SK-N-SH treated with all-trans-retinoic acid at 6 μM for 48 hours (cell line): ENCODE results near the gene FLVCR1.
"Not testable (repeated sequence)": the region's sequence is repeated elsewhere in the genome, so short reads cannot be mapped to it uniquely, and the experiment has no call there.

Experiments used
- ATAC-seq: fragments of 200-7000 bp; cut with Tn5 transposase; 3 replicates; pipeline ENCODE4 v1.9.1; 2020; ENCODE audit warnings: mild to moderate bottlenecking, moderate library complexity
- ARNTL ChIP-seq: fragments of 450-650 bp; formaldehyde crosslinking; IDR thresholded peaks from 2 replicates; pipeline ENCODE4 v1.5.0; 2020; ENCODE audit warnings: low read depth, mild to moderate bottlenecking, moderate library complexity, borderline replicate concordance
- BACH2 ChIP-seq: fragments of 250-450 bp; sonication (Bioruptor Pico); IDR thresholded peaks from 2 replicates; pipeline ENCODE4 v1.9.0; 2021; ENCODE audit warnings: mild to moderate bottlenecking, borderline replicate concordance
- CREB5 ChIP-seq: fragments of 250-450 bp; sonication (Bioruptor Pico); IDR thresholded peaks from 2 replicates; pipeline ENCODE4 v1.5.1; 2020; ENCODE audit warnings: low read depth, mild to moderate bottlenecking, moderate library complexity
- CSDC2 ChIP-seq: fragments of 250-450 bp; sonication (Bioruptor Pico); IDR thresholded peaks from 2 replicates; pipeline ENCODE4 v1.5.0; 2020; ENCODE audit warnings: mild to moderate bottlenecking, moderate library complexity
- CSRNP3 ChIP-seq: fragments of 250-450 bp; sonication (Bioruptor Pico); IDR thresholded peaks from 2 replicates; pipeline ENCODE4 v1.5.1; 2021; ENCODE audit warnings: mild to moderate bottlenecking, moderate library complexity
- ESRRG ChIP-seq: fragments of 250-450 bp; sonication (Bioruptor Pico); IDR thresholded peaks from 2 replicates; pipeline ENCODE4 v1.6.1; 2021; ENCODE audit warnings: mild to moderate bottlenecking
- GLIS3 ChIP-seq: fragments of 250-450 bp; sonication (Bioruptor Pico); IDR thresholded peaks from 2 replicates; pipeline ENCODE4 v1.5.0; 2020; ENCODE audit warnings: mild to moderate bottlenecking, moderate library complexity
- ISL1 ChIP-seq: fragments of 250-450 bp; sonication (Bioruptor Pico); IDR thresholded peaks from 2 replicates; pipeline ENCODE4 v2.1.2; 2022; ENCODE audit warnings: mild to moderate bottlenecking, moderate library complexity
- OSR1 ChIP-seq: fragments of 250-450 bp; sonication (Bioruptor Pico); IDR thresholded peaks from 2 replicates; pipeline ENCODE4 v1.8.0; 2022; ENCODE audit warnings: moderate library complexity, mild to moderate bottlenecking, inconsistent platforms
- PATZ1 ChIP-seq: fragments of 250-450 bp; sonication (Bioruptor Pico); IDR thresholded peaks from 2 replicates; pipeline ENCODE4 v1.8.0; 2020; ENCODE audit warnings: mild to moderate bottlenecking, moderate library complexity, borderline replicate concordance
- POU6F1 ChIP-seq: fragments of 250-450 bp; sonication (Bioruptor Pico); IDR thresholded peaks from 2 replicates; pipeline ENCODE4 v1.8.0; 2021; ENCODE audit warnings: low read depth, mild to moderate bottlenecking, moderate library complexity, borderline replicate concordance
- SNAI2 ChIP-seq: fragments of 250-450 bp; sonication (Bioruptor Pico); IDR thresholded peaks from 2 replicates; pipeline ENCODE4 v1.5.0; 2020; ENCODE audit warnings: mild to moderate bottlenecking, moderate library complexity
- TCF4 ChIP-seq: fragments of 250-450 bp; sonication (Bioruptor Pico); IDR thresholded peaks from 2 replicates; pipeline ENCODE4 v1.8.0; 2021; ENCODE audit warnings: mild to moderate bottlenecking, moderate library complexity, borderline replicate concordance
- TOX ChIP-seq: fragments of 250-450 bp; sonication (Bioruptor Pico); IDR thresholded peaks from 2 replicates; pipeline ENCODE4 v1.8.0; 2021; ENCODE audit warnings: mild to moderate bottlenecking, moderate library complexity, borderline replicate concordance
- ZC3H10 ChIP-seq: fragments of 250-450 bp; sonication (Bioruptor Pico); IDR thresholded peaks from 2 replicates; pipeline ENCODE4 v1.5.1; 2021; ENCODE audit warnings: mild to moderate bottlenecking, moderate library complexity
- ZFP3 ChIP-seq: fragments of 250-450 bp; sonication (Bioruptor Pico); IDR thresholded peaks from 2 replicates; pipeline ENCODE4 v1.5.0; 2020; ENCODE audit warnings: mild to moderate bottlenecking, moderate library complexity
- ZFP30 ChIP-seq: fragments of 450-650 bp; formaldehyde crosslinking; IDR thresholded peaks from 2 replicates; pipeline ENCODE4 v1.5.0; 2022; ENCODE audit warnings: mild to moderate bottlenecking, moderate library complexity
- ZNF565 ChIP-seq: fragments of 450-650 bp; formaldehyde crosslinking; conservative IDR thresholded peaks from 2 replicates; pipeline ENCODE4 v1.5.0; 2020; ENCODE audit warnings: low read depth, mild to moderate bottlenecking, moderate library complexity
- ZNF8 ChIP-seq: fragments of 450-650 bp; formaldehyde crosslinking; IDR thresholded peaks from 2 replicates; pipeline ENCODE4 v1.5.0; 2020; ENCODE audit warnings: mild to moderate bottlenecking, moderate library complexity

The FLVCR1 gene

GRCh38 chr1:212909652-212910063, 51.6 kb downstream of the FLVCR1 start (continued):
- no peak for TF ChIP-seq CREB5 (CRISPR knock-in tag)
- TF ChIP-seq CSDC2 = no peak
- TF ChIP-seq ESRRG (CRISPR knock-in tag) = no peak
- no peak for TF ChIP-seq ZNF8
- TF ChIP-seq ZFP30 (CRISPR knock-in tag) = no peak
- no peak for TF ChIP-seq ISL1
- TF ChIP-seq ZC3H10 = no peak

- ATAC-seq = not testable (repeated sequence)
Observed at GRCh38 chr1:212910213-212910612, 52.1 kb downstream of the FLVCR1 start.

GRCh38 chr1:212913638-212914037, 55.6 kb downstream of the FLVCR1 start:
- not testable (repeated sequence) for ATAC-seq

- not testable (repeated sequence) for ATAC-seq
Observed at GRCh38 chr1:212914110-212914509, 56.0 kb downstream of the FLVCR1 start.

GRCh38 chr1:212914789-212915188, 56.7 kb downstream of the FLVCR1 start:
- no peak for TF ChIP-seq ZNF565 (CRISPR knock-in tag)
- no peak for TF ChIP-seq ZFP30 (CRISPR knock-in tag)
- TF ChIP-seq ZFP3 (CRISPR knock-in tag) = no peak
- peak; percentile 24; the same call in 2 of the 3 replicates for ATAC-seq

GRCh38 chr1:212915245-212916091, 57.4 kb downstream of the FLVCR1 start:
- TF ChIP-seq ZNF565 (CRISPR knock-in tag) (no peak), SNAI2 (CRISPR knock-in tag) (no peak), OSR1 (CRISPR knock-in tag) (no peak), ZNF8 (no peak), ZFP30 (CRISPR knock-in tag) (no peak), ZC3H10 (no peak)
- ATAC-seq = peak; percentile 81

- ATAC-seq = peak; percentile 23; the same call in 1 of the 3 replicates
- TF ChIP-seq CSRNP3 (CRISPR knock-in tag) (no peak), TOX (CRISPR knock-in tag) (no peak), ISL1 (no peak), OSR1 (CRISPR knock-in tag) (no peak), ESRRG (CRISPR knock-in tag) (no peak), TCF4 (CRISPR knock-in tag) (no peak), POU6F1 (CRISPR knock-in tag) (no peak), BACH2 (CRISPR knock-in tag) (no peak), GLIS3 (no peak), PATZ1 (no peak), ARNTL (CRISPR knock-in tag) (no peak)
Observed at GRCh38 chr1:212916481-212917133, 58.5 kb downstream of the FLVCR1 start.
